ENCODE results near the gene C2CD4D. TPM values are rescaled to one million over a fixed set of nuclear protein-coding genes. Genes with fewer than 3 reads are reported as not detected.
"Not testable (repeated sequence)": the region's sequence is repeated elsewhere in the genome, so short reads cannot be mapped to it uniquely, and the experiment has no call there.

C2CD4D gene
- total RNA-seq, 4 donors from 2014 or later, result not detected

GRCh38 chr1:151860504-151861187 is 21.0 kb upstream of the C2CD4D start:
- Histone ChIP-seq H3K9me3 (no peaks in the 10 kb centered on the region), H3K4me3 (no peak overlapping the region), H3K36me3 (no peaks in the 10 kb centered on the region), H3K27me3 (no peaks in the 10 kb centered on the region), H3K27ac (no peak overlapping the region), H3K4me1 (no peaks in the 10 kb centered on the region)
- TF ChIP-seq POLR2A (IDR thresholded peaks at IDR 0.05) (no peak), CTCF (IDR thresholded peaks at IDR 0.05) (no peak)
- intact Hi-C loops (cut with DNase I; ENCODE audit: low total_unique reads), result no loop called here
- no peak for DNase-seq

- TF ChIP-seq CTCF (IDR thresholded peaks at IDR 0.05) (no peak), POLR2A (IDR thresholded peaks at IDR 0.05) (no peak)
- H3K9me3 ChIP-seq, result no peaks in the 10 kb centered on the region
- no peaks in the 10 kb centered on the region for H3K36me3 ChIP-seq
- no peak for DNase-seq
- no peak overlapping the region for H3K27ac ChIP-seq
- no peaks in the 10 kb centered on the region for H3K4me1 ChIP-seq
- intact Hi-C loops (cut with DNase I; ENCODE audit: low total_unique reads), result no loop called here
- no peaks in the 10 kb centered on the region for H3K27me3 ChIP-seq
- H3K4me3 ChIP-seq, result no peak overlapping the region
These were observed 20.3 kb upstream of the C2CD4D start for GRCh38 chr1:151859891-151860293.

GRCh38 chr1:151858886-151859665 is 19.5 kb upstream of the C2CD4D start:
- intact Hi-C loops (cut with DNase I; ENCODE audit: low total_unique reads), result no loop called here
- TF ChIP-seq CTCF (IDR thresholded peaks at IDR 0.05) (no peak), POLR2A (IDR thresholded peaks at IDR 0.05) (no peak)

GRCh38 chr1:151858030-151858746 is 18.6 kb upstream of the C2CD4D start:
- Histone ChIP-seq H3K36me3 (no peaks in the 10 kb centered on the region), H3K4me3 (no peak overlapping the region), H3K9me3 (no peaks in the 10 kb centered on the region), H3K27me3 (no peaks in the 10 kb centered on the region), H3K27ac (no peak overlapping the region), H3K4me1 (no peaks in the 10 kb centered on the region)
- intact Hi-C loops (cut with DNase I; ENCODE audit: low total_unique reads), result no loop called here
- DNase-seq, result no peak
- no peak for TF ChIP-seq POLR2A (IDR thresholded peaks at IDR 0.05)
- TF ChIP-seq CTCF (IDR thresholded peaks at IDR 0.05), result no peak

More at GRCh38 chr1:151858886-151859665, 19.5 kb upstream of the C2CD4D start:
- no peak for DNase-seq
- no peaks in the 10 kb centered on the region for H3K4me1 ChIP-seq
- H3K9me3 ChIP-seq, result no peaks in the 10 kb centered on the region
- no peak overlapping the region for H3K27ac ChIP-seq
- no peak overlapping the region for H3K4me3 ChIP-seq
- no peaks in the 10 kb centered on the region for H3K36me3 ChIP-seq
- H3K27me3 ChIP-seq, result no peaks in the 10 kb centered on the region

GRCh38 chr1:151855933-151856332 is 16.3 kb upstream of the C2CD4D start:
- H3K27me3 ChIP-seq, result no peaks in the 10 kb centered on the region
- DNase-seq, result no peak
- H3K36me3 ChIP-seq, result no peaks in the 10 kb centered on the region
- no peak for TF ChIP-seq CTCF (IDR thresholded peaks at IDR 0.05)
- TF ChIP-seq POLR2A (IDR thresholded peaks at IDR 0.05), result no peak
- intact Hi-C loops (cut with DNase I; ENCODE audit: low total_unique reads), result no loop called here
- no peak overlapping the region for H3K4me3 ChIP-seq
- no peaks in the 10 kb centered on the region for H3K4me1 ChIP-seq
- no peaks in the 10 kb centered on the region for H3K9me3 ChIP-seq
- H3K27ac ChIP-seq, result peak overlapping the region; percentile 34 to 50

- H3K27me3 ChIP-seq; H3K4me3 ChIP-seq; H3K36me3 ChIP-seq; intact Hi-C loops (cut with DNase I; ENCODE audit: low total_unique reads); H3K9me3 ChIP-seq; H3K4me1 ChIP-seq: not testable (repeated sequence)
- peak overlapping the region; percentile 34 to 50 for H3K27ac ChIP-seq
- DNase-seq, result peak in 1 of 2 donors; percentile 37
These were observed 15.9 kb upstream of the C2CD4D start for GRCh38 chr1:151855516-151855915.

Measured in uterus (tissue), 4 donors.